GM21447 (cell line): Measurements from ENCODE around the gene SLC15A4.
"Not testable (repeated sequence)": the region's sequence is repeated elsewhere in the genome, so short reads cannot be mapped to it uniquely, and the experiment has no call there.

Source experiments
- ATAC-seq: cut with Tn5 transposase; IDR thresholded peaks from one replicate; pipeline ENCODE4 v1.9.1; 2021; ENCODE audit not compliant: unreplicated experiment

The SLC15A4 gene

GRCh38 chr12:128844031-128844635, 20.4 kb upstream of the SLC15A4 start:
- no peak for ATAC-seq

GRCh38 chr12:128843538-128843937, 19.8 kb upstream of the SLC15A4 start:
- no peak for ATAC-seq

GRCh38 chr12:128842579-128842978, 18.8 kb upstream of the SLC15A4 start:
- no peak for ATAC-seq

- ATAC-seq, result peak; percentile 77
These were observed 17.2 kb upstream of the SLC15A4 start for GRCh38 chr12:128840862-128841468.

GRCh38 chr12:128839885-128840284, 16.1 kb upstream of the SLC15A4 start:
- ATAC-seq, result not testable (repeated sequence)

- ATAC-seq, result no peak
These were observed 9.7 kb upstream of the SLC15A4 start for GRCh38 chr12:128833418-128833817.

- peak; percentile 55 for ATAC-seq
These were observed 6.7 kb upstream of the SLC15A4 start for GRCh38 chr12:128830505-128830893.

GRCh38 chr12:128829861-128830504, 6.2 kb upstream of the SLC15A4 start:
- ATAC-seq, result peak; percentile 86

- no peak for ATAC-seq
These were observed 4.0 kb upstream of the SLC15A4 start for GRCh38 chr12:128827724-128828123.

- no peak for ATAC-seq
These were observed 2.1 kb upstream of the SLC15A4 start for GRCh38 chr12:128825835-128826234.

- peak; percentile 9 for ATAC-seq
These were observed 392 bp downstream of the SLC15A4 start for GRCh38 chr12:128823216-128823915.

GRCh38 chr12:128820723-128821432, 2.9 kb downstream of the SLC15A4 start:
- peak; percentile 59 for ATAC-seq

- ATAC-seq, result no peak
These were observed 3.5 kb downstream of the SLC15A4 start for GRCh38 chr12:128820253-128820652.

- no peak for ATAC-seq
These were observed 4.2 kb downstream of the SLC15A4 start for GRCh38 chr12:128819293-128820144.

GRCh38 chr12:128818065-128819022, 5.4 kb downstream of the SLC15A4 start:
- peak; percentile 33 for ATAC-seq

GRCh38 chr12:128817111-128818015, 6.4 kb downstream of the SLC15A4 start:
- peak; percentile 41 for ATAC-seq

GRCh38 chr12:128816643-128816920, 7.2 kb downstream of the SLC15A4 start:
- ATAC-seq, result no peak
